ENCODE results near the gene MINDY3. TPM values are rescaled to one million over a fixed set of nuclear protein-coding genes. Genes with fewer than 3 reads are reported as not detected.

The MINDY3 gene
- total RNA-seq, 2 experiments from 2014 or later = 22.9 to 25.0 TPM

DNA sequence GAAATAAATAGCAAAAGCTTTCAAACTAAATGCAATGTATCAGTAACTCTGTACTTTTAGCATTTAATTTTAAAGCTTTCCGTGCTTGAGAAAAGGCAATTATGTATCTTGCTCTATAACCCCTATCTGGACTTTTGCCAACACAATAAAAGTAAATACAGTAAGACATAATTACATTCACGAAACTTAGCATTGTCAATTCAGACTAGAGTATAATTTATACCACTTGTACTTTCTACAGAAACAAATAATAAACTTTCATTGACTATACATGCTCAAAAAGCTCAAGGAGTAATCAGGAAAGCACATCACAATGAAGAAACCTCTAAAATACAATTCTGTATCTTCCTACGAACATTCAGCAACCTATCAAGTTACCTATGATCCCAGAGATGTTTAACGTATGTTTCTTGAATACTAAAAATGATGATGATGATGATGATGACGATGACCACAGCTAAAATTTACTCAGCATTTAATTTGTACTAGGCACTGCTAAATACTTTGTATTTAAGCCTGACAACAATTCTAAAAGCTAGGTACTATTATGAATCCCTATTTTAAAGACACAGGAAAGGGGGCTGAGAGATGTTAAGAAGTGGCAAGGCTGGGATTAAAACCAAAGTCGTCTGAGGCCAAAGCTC is 44.9 kb downstream of the MINDY3 start:
- peaks cover 20% of the 10 kb centered on the region for H3K4me1 Mint-ChIP-seq
- peaks cover 66% of the 10 kb centered on the region for H3K36me3 Mint-ChIP-seq (ENCODE audit: low read depth)
- no peak overlapping the region for H3K4me3 Mint-ChIP-seq
- no peak overlapping the region for H3K27ac Mint-ChIP-seq
- H3K27me3 Mint-ChIP-seq = no peaks in the 10 kb centered on the region
- ChIA-PET POLR2A (interaction anchor here (0.6 to 1.2 kb wide), 2 partner anchors 9 to 25 kb away, joined by 3 read pairs; no protein-coding TSS in a partner anchor), CTCF (no interaction called here)
- H3K9me3 Mint-ChIP-seq = no peaks in the 10 kb centered on the region
- no peak for DNase-seq

- Mint-ChIP-seq H3K4me1 (peaks cover 18% of the 10 kb centered on the region), H3K4me3 (no peak overlapping the region), H3K9me3 (no peaks in the 10 kb centered on the region), H3K27ac (no peak overlapping the region), H3K27me3 (no peaks in the 10 kb centered on the region), H3K36me3 (ENCODE audit: low read depth) (peaks cover 59% of the 10 kb centered on the region)
- ChIA-PET CTCF (no interaction called here), POLR2A (interaction anchor here (1.2 kb wide), 1 partner anchor 9 kb away, joined by 3 read pairs; no protein-coding TSS in a partner anchor)
- no peak for DNase-seq
Observed at GRCh38 chr10:15814565-15814964, 45.7 kb downstream of the MINDY3 start.

- Mint-ChIP-seq H3K4me1 (peaks cover 11% of the 10 kb centered on the region), H3K27ac (no peak overlapping the region), H3K36me3 (ENCODE audit: low read depth) (peaks cover 58% of the 10 kb centered on the region), H3K4me3 (no peak overlapping the region), H3K9me3 (no peaks in the 10 kb centered on the region), H3K27me3 (no peaks in the 10 kb centered on the region)
- ChIA-PET CTCF (no interaction called here), POLR2A (no interaction called here)
- DNase-seq = no peak
Observed at GRCh38 chr10:15813415-15813814, 46.9 kb downstream of the MINDY3 start.

- no peak for DNase-seq
- H3K9me3 Mint-ChIP-seq = no peaks in the 10 kb centered on the region
- peaks cover 3% of the 10 kb centered on the region for H3K4me1 Mint-ChIP-seq
- no peak overlapping the region for H3K27ac Mint-ChIP-seq
- H3K36me3 Mint-ChIP-seq (ENCODE audit: low read depth) = peaks cover 61% of the 10 kb centered on the region
- no peak overlapping the region for H3K4me3 Mint-ChIP-seq
- no peaks in the 10 kb centered on the region for H3K27me3 Mint-ChIP-seq
- ChIA-PET POLR2A (no interaction called here), CTCF (no interaction called here)
Observed at GRCh38 chr10:15809450-15809849, 50.9 kb downstream of the MINDY3 start.

DNA sequence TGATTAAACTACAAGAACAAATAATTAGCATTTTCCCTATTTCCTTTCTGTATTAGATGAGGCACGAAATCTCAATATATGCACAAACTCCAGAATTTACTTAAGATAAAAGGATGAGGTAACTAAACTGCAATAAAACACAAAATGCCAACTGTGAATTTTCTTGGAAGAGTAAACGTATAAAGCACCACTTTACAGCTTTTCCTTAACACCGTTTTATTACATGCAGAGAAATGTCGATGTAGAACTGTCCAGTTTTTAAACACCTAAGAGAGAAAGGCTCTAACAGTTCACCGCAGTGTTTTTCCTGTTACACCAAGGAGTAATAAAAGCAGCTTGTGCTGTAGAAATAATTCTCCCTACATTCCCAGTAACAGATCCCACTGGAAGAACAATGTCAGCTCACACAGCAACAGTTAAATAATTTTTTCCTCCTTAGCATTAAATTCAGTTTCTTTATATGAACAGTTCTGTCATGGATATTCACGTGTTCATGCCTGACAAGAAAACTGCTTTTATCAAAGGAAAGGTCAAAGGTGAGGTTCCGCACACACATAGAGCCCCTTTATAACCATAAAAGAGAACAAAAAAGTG is 52.0 kb downstream of the MINDY3 start:
- Mint-ChIP-seq H3K36me3 (ENCODE audit: low read depth) (peaks cover 60% of the 10 kb centered on the region), H3K4me3 (no peak overlapping the region), H3K4me1 (peaks cover 3% of the 10 kb centered on the region), H3K27me3 (no peaks in the 10 kb centered on the region), H3K27ac (no peak overlapping the region), H3K9me3 (no peaks in the 10 kb centered on the region)
- DNase-seq = no peak
- ChIA-PET CTCF (no interaction called here), POLR2A (no interaction called here)

DNA sequence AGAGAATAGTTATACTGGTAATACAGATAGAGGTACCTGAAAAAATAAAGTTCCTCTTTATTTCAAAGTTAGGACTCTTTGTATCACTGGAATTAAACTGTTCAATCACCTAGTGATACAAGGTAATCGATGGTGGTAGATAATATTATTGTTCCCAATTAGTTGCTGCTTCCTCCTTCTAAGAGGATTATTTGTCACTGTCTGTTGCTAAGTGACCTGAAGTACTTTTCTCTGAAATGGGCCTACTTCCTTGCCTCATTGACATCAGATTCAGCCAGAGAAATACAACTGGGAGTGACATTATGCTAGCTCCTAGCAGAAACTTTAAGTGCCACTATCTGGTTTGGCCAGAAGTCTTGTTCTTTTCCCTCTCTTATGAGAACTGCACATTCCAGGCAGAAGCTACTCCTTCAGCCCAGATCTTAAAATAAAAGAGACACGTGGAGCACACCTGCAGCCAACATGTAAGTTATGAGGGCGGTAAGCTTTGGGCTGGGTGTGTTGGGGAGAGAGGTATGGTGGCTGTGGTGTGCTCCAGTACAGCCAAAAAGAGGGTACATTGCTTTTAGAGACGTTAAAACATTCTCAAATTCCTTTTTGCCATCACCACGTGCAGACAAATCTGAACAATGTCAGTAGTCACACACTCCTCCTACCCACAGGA is 54.8 kb downstream of the MINDY3 start:
- Mint-ChIP-seq H3K4me1 (peaks cover 9% of the 10 kb centered on the region), H3K36me3 (ENCODE audit: low read depth) (peaks cover 64% of the 10 kb centered on the region), H3K27me3 (no peaks in the 10 kb centered on the region), H3K27ac (no peak overlapping the region), H3K9me3 (peaks cover 7% of the 10 kb centered on the region), H3K4me3 (no peak overlapping the region)
- POLR2A ChIA-PET = interaction anchor here (1.2 kb wide), 1 partner anchor 10 kb away, joined by 3 read pairs; no protein-coding TSS in a partner anchor
- no peak for DNase-seq
- CTCF ChIA-PET = no interaction called here

GRCh38 chr10:15804109-15804508 is 56.2 kb downstream of the MINDY3 start:
- POLR2A ChIA-PET = no interaction called here
- DNase-seq = no peak
- CTCF ChIA-PET = interaction anchor here (0.8 kb wide), 1 partner anchor 13 kb away, joined by 3 read pairs; no protein-coding TSS in a partner anchor
- Mint-ChIP-seq H3K4me1 (peaks cover 9% of the 10 kb centered on the region), H3K4me3 (no peak overlapping the region), H3K27me3 (no peaks in the 10 kb centered on the region), H3K27ac (no peak overlapping the region), H3K9me3 (peaks cover 9% of the 10 kb centered on the region), H3K36me3 (ENCODE audit: low read depth) (peaks cover 68% of the 10 kb centered on the region)

GRCh38 chr10:15802375-15802949 is 57.8 kb downstream of the MINDY3 start:
- ChIA-PET CTCF (no interaction called here), POLR2A (no interaction called here)
- peaks cover 9% of the 10 kb centered on the region for H3K9me3 Mint-ChIP-seq
- H3K4me1 Mint-ChIP-seq = peaks cover 6% of the 10 kb centered on the region
- DNase-seq = no peak
- peak overlapping the region; percentile 10 for H3K27ac Mint-ChIP-seq
- no peaks in the 10 kb centered on the region for H3K27me3 Mint-ChIP-seq
- H3K36me3 Mint-ChIP-seq (ENCODE audit: low read depth) = peaks cover 64% of the 10 kb centered on the region
- no peak overlapping the region for H3K4me3 Mint-ChIP-seq

GRCh38 chr10:15801641-15802040 is 58.7 kb downstream of the MINDY3 start:
- CTCF ChIA-PET = no interaction called here
- Mint-ChIP-seq H3K36me3 (ENCODE audit: low read depth) (peaks cover 59% of the 10 kb centered on the region), H3K4me3 (no peak overlapping the region)

DNA sequence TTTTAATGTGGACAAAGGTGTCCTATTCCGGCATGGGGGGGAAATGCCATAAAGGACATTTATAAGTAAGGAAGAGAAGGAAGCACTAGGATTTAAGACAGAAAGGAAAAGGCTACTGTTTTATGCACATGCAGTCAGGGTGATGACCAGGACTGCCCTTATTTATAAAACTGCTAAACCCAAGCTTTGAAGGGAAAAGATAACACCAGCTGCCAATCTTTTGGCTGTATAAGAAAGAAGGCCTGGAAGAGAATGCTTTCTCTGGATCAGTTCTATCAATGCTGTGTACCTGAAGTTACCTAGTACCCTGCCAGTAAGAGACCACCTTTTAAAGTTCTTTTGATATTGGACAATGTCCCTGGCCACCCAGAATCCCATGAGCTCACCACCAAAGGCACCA is 59.2 kb downstream of the MINDY3 start:
- Mint-ChIP-seq H3K27me3 (no peaks in the 10 kb centered on the region), H3K4me1 (peaks cover 15% of the 10 kb centered on the region), H3K27ac (no peak overlapping the region), H3K36me3 (ENCODE audit: low read depth) (peaks cover 58% of the 10 kb centered on the region), H3K9me3 (peaks cover 9% of the 10 kb centered on the region), H3K4me3 (no peak overlapping the region)
- POLR2A ChIA-PET = no interaction called here
- no peak for DNase-seq
- CTCF ChIA-PET = no interaction called here

More at GRCh38 chr10:15801641-15802040, 58.7 kb downstream of the MINDY3 start:
- Mint-ChIP-seq H3K4me1 (peaks cover 12% of the 10 kb centered on the region), H3K9me3 (peaks cover 9% of the 10 kb centered on the region), H3K27ac (no peak overlapping the region), H3K27me3 (no peaks in the 10 kb centered on the region)
- POLR2A ChIA-PET = no interaction called here
- no peak for DNase-seq

DNA sequence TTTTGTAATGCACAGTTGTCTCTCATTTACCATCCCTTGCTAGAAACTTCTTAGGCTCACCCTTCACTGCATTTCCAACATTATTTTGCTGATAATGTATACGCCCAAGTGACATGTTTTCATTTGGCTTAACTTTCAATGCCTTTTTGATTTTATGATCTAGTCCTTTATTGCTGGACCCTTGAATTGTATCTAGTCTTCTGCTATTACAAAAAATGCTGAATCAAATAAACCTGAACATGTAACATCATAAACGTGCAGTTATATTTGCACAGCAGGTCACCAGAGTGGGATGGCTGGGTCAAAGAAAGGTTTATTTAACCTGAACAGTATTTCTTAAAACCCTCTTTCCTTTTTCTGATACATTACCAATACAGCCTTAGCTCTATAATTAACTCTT is 63.0 kb downstream of the MINDY3 start:
- peaks cover 59% of the 10 kb centered on the region for H3K36me3 Mint-ChIP-seq (ENCODE audit: low read depth)
- H3K27me3 Mint-ChIP-seq = no peaks in the 10 kb centered on the region
- H3K27ac Mint-ChIP-seq = no peak overlapping the region
- H3K4me1 Mint-ChIP-seq = peaks cover 25% of the 10 kb centered on the region
- ChIA-PET POLR2A (no interaction called here), CTCF (no interaction called here)
- H3K4me3 Mint-ChIP-seq = no peak overlapping the region
- H3K9me3 Mint-ChIP-seq = peaks cover 9% of the 10 kb centered on the region
- DNase-seq = no peak

- ChIA-PET CTCF (no interaction called here), POLR2A (no interaction called here)
- Mint-ChIP-seq H3K9me3 (peaks cover 9% of the 10 kb centered on the region), H3K4me3 (no peak overlapping the region), H3K4me1 (peaks cover 23% of the 10 kb centered on the region), H3K27me3 (no peaks in the 10 kb centered on the region), H3K27ac (no peak overlapping the region), H3K36me3 (ENCODE audit: low read depth) (peaks cover 59% of the 10 kb centered on the region)
- DNase-seq = no peak
Observed at GRCh38 chr10:15796762-15797161, 63.5 kb downstream of the MINDY3 start.

- Mint-ChIP-seq H3K4me3 (no peak overlapping the region), H3K4me1 (peaks cover 23% of the 10 kb centered on the region), H3K9me3 (peaks cover 5% of the 10 kb centered on the region), H3K27me3 (no peaks in the 10 kb centered on the region), H3K36me3 (ENCODE audit: low read depth) (peaks cover 58% of the 10 kb centered on the region), H3K27ac (no peak overlapping the region)
- ChIA-PET POLR2A (no interaction called here), CTCF (no interaction called here)
- no peak for DNase-seq
Observed at GRCh38 chr10:15796098-15796759, 64.1 kb downstream of the MINDY3 start.
